ENCODE results near the gene CLK3.
"Not testable (repeated sequence)": the region's sequence is repeated elsewhere in the genome, so short reads cannot be mapped to it uniquely, and the experiment has no call there.

CLK3 gene

DNA sequence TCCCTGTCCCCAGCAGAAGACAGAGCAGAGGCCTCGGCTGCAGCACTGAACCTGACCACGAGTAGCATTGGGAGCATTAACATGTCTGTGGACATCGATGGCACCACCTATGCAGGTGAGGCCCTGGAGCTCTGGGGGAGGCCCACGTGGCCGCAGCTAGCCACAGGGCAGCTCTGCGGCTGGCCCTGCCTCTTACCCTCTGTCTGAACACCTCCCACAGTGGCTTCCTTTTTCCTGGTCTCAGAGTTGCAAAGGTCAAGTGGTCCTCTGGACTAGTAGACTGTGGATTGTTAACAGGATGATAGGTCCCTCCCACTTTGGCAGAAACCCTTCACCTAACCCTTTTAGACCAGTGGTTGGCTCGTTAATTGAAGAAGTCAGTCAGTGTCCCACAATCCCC is 22.5 kb upstream of the CLK3 start:
- TF ChIP-seq, protein P1, sequence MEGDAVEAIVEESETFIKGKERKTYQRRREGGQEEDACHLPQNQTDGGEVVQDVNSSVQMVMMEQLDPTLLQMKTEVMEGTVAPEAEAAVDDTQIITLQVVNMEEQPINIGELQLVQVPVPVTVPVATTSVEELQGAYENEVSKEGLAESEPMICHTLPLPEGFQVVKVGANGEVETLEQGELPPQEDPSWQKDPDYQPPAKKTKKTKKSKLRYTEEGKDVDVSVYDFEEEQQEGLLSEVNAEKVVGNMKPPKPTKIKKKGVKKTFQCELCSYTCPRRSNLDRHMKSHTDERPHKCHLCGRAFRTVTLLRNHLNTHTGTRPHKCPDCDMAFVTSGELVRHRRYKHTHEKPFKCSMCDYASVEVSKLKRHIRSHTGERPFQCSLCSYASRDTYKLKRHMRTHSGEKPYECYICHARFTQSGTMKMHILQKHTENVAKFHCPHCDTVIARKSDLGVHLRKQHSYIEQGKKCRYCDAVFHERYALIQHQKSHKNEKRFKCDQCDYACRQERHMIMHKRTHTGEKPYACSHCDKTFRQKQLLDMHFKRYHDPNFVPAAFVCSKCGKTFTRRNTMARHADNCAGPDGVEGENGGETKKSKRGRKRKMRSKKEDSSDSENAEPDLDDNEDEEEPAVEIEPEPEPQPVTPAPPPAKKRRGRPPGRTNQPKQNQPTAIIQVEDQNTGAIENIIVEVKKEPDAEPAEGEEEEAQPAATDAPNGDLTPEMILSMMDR (IDR thresholded peaks at IDR 0.05; ENCODE audit: low read depth, low read length), result no peak
- DNase-seq (ENCODE audit: extremely low read depth, low read depth), result no peak

DNA sequence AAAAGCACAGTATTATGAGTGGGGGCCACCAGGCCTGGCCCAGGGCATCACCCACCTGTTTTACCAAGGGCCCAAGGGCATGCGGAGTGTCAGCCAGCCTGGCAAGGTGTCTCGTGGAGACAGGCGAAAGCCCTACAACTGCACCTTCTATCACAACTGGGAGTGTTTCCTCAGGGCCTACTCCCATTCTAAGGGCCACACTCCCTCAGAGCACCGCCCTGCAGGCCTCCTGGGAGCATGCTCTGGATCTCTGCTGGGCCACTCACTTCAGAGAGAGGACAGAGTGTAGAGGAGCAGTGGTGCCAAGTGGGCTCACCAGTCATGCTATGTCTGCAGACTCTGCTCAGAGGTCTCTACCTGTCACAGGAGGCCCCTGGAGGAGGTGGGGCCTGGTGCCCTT is 21.2 kb upstream of the CLK3 start:
- TF ChIP-seq, protein P1 (IDR thresholded peaks at IDR 0.05; ENCODE audit: low read depth, low read length), result no peak
- no peak for DNase-seq (ENCODE audit: extremely low read depth, low read depth)

DNA sequence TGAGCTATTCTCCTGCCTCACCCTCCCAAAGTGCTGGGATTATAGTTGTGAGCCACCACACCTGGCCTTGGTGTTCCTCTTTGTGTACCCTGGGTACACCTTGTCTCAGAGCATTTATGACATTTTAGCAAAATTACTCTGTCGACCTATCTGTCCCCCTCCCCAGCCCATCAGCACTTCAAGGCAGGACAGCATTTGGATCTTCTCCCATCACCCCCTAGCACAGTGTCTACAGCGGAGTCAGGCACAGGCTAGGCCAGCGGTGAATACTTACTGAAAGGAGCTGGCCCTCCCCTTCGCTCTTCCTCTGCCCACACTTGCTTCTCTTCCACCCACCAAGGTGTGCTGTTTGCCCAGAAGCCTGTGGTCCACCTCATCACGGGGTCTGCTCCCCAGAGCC is 20.4 kb upstream of the CLK3 start:
- TF ChIP-seq, protein P1 (IDR thresholded peaks at IDR 0.05; ENCODE audit: low read depth, low read length), result no peak
- DNase-seq (ENCODE audit: extremely low read depth, low read depth), result no peak

DNA sequence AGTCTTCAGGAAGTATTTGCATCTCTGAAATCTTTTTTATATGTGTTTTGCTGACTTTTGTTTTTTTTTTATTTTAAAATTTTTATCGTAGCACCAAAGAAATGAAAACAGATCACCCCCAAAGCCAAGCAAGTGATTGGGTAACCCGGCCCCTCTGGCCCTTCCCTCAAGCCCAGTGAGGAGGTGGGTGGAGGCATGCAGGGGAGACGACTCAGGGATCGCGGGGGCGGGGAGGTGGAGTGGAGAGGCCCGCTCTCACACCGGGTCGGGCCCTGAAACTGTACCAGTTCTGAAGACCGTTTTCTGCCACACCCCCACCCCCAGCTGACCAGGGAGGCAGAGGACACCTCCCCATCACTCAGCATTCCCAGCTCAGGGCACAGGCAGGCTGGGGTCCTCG is 18.9 kb upstream of the CLK3 start:
- not testable (repeated sequence) for DNase-seq (ENCODE audit: extremely low read depth, low read depth)

DNA sequence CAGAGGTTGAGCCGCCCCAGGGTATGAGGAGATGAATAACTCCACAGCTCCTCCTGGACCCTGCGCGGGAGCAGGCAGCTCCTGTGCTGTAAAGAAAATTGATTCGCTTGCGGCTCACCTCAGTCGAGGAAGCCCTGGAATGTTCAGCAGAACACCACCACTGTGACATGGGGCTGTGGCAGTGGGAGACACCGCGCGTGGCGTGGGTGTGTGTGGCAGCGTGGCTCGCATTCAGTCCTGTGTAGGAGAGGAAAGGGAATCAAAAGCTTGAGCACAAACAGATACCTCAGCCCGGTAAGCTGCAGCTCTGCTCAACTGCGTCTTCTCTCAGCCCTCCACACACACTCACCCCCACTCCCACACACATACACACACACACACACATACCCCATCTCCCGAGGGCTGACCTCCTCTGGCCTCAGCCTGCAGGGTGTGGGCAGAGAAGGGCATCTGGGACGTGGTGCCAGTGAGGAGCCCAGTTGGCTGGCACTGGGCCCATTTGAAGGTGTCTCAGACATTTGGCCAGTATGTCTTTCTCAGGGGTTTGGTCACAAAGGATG is 18.4 kb upstream of the CLK3 start:
- DNase-seq (ENCODE audit: extremely low read depth, low read depth), result not testable (repeated sequence)

DNA sequence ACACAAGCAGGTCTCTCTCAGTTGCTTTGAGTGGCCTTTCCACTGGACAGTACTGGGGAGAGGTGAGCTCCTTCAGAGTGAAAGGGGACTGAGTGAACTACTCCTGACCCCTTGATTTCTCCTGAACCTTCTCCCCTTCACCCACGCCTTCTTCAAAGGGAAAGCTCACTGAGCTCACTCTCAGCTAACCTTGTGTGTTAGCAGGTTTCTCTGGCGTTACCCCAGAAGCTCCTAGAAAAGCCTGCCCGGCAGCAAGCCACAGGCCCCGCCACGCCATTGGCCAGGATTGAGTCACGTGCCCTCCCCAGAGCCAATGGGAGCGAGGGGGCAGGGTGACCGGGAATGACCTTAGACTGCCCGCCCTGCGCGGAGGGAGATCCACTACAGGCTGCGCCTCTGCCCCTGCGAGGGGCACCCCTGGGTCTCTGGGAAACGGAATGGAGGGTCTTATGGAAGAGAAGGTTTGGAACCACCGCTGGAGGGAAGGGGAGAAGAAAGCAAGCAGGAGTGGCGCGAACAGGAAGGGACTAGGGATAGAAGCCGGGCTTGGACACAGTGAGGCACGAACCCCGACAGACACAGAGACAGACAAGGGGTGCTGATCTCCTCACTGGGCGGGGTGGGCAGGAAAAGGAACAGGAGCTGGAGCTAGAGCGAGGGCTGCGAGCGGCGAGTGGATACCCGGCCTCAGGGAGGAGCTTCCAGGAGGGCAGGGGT is 17.4 kb upstream of the CLK3 start:
- TF ChIP-seq, protein P1 (IDR thresholded peaks at IDR 0.05; ENCODE audit: low read depth, low read length), result no peak
- DNase-seq (ENCODE audit: extremely low read depth, low read depth), result peak; percentile 45

DNA sequence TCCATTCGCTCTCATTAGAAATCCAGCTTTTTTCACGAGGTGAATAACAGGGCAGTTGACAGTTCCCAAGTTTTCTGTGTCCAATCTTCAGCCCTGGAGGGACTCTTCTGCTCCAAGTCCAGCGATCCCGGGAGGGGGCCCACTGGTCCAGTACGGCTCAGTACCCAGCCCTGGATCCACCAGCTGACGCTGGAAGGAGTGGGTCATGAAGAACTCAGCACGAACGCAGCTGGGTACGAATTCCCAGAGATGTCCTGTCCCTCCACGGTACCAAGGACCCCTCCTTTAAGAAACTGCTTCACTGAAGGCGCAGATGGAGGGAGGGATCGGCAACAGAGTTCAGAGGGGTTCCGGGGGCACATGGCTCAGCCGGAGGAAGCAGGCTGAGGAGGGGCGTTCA is 16.5 kb upstream of the CLK3 start:
- DNase-seq (ENCODE audit: extremely low read depth, low read depth), result no peak
- TF ChIP-seq, protein P1 (IDR thresholded peaks at IDR 0.05; ENCODE audit: low read depth, low read length), result no peak

DNA sequence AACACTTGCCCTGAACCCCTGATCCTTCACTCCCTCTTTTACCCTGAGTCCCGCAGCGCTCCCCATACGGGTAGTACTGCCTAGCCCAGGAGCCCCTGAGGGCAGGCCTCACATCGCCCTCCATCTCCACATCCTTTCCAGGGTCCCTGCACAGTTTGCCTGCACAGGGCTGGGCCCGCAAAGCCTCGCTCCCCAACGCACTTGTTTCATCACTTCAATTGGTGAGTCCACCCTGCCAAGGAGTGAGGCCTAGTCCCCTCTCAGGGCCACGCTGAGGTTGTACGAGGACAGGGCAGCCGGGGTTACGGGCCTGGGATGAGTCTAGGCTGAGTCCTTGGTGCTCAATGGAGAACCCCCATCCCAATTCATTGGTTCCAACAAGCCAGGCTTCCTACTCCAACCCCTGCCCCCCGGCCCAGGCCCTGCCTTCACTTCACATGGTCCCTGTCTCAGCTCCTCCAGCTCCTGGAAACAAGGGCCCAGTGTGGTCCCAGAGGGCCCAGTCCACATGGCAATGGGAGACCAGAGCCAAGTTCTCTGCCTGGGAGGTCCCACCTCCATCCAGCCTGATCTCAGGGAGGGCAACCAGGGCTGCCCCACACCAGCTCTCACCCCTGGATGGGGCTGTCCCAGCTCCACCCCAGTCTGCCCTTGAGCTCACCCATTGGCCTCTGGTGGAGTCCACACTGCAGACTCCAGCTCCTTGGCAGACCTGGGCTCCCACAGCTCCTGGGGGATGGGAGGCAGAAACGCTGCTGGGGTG is 12.4 kb upstream of the CLK3 start:
- no peak for DNase-seq (ENCODE audit: extremely low read depth, low read depth)
- TF ChIP-seq, protein P1 (IDR thresholded peaks at IDR 0.05; ENCODE audit: low read depth, low read length), result no peak
